GM10266 (cell line): ENCODE results near the gene LYPD6B.

ENCODE experiments used
- DNase-seq: peaks from one replicate; pipeline ENCODE4 v3.0.0; 2012; ENCODE audit errors: extremely low spot score
- CTCF ChIP-seq: IDR thresholded peaks from 2 replicates; pipeline ENCODE4 v1.5.1; 2012; ENCODE audit warnings: mild to moderate bottlenecking, low read depth; ENCODE audit not compliant: control insufficient read depth, insufficient read depth; ENCODE audit errors: missing control alignments

Gene LYPD6B

DNA sequence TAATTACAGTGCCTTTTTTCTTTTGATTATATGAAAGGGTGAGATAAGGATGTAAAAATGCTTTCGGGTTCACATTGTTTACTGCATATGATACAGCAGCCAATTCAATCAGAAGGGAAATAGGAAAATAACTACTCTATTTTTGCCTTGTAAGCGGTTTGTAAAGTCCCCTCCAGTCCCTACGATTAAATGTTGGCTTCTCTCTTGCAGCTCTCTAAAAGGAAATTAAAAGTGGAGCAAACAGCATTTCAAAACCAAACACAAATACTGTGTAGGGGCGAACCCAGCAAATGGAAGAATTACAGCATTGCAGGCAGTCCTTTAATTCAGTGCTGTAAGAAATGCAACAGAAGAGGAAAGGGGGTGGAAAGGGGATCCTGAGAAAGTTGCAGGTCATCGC is 18.9 kb downstream of the LYPD6B start:
- DNase-seq: no peak
- TF ChIP-seq CTCF: no peak

DNA sequence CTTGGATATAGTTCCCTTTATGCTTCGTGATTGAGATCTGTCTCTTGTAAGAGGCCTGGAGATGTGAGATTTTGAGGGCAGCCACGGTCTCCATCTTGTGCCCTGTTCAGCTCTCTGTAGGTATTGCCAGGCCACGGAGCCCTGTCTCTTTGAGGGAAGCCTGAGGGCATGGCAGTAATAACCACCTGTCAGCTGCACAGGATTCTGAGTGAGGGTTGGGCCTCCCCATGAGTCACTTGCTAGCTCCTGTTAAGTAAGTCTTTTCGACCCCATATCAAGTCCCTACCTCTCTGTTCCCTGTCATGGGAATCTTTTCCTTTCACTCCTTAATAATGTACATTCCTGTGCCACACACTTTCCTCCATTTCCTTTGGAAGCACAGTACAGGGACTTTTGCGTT is 20.4 kb downstream of the LYPD6B start:
- DNase-seq: no peak
- no peak for TF ChIP-seq CTCF

- no peak for DNase-seq
- TF ChIP-seq CTCF: no peak
Observed at GRCh38 chr2:149059822-149060221, 21.3 kb downstream of the LYPD6B start.

DNA sequence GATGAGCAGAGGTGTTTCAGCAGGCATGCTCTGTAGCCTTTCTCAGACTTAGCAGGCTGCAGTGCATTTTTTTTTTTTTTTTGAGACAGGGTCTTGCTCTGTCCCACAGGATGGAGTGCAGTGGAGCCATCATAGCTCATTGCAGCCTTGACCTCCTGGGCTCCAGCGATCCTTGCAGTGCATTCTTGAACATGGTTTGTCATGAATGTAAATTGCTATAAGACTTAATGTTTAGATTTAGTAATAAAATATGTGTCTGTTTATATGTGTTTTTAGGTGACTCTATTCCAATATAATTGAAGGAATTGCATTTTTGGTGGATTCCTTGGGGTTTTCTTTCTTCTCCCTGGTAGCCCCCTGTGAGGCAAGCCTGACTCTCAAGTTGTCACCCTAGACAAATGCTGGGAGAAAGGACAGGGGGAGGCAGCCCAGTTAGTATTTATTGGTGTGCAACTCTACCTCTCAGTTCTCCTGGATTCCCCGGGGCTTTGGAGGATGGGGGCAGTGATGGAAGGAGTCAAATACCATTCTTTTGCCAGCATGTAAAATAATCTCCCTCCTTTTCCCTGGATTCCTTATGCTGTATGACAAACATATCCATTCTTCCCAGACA is 22.7 kb downstream of the LYPD6B start:
- no peak for TF ChIP-seq CTCF
- no peak for DNase-seq

GRCh38 chr2:149062531-149062930 is 24.0 kb downstream of the LYPD6B start:
- TF ChIP-seq CTCF: no peak
- no peak for DNase-seq

GRCh38 chr2:149063177-149063576 is 24.7 kb downstream of the LYPD6B start:
- TF ChIP-seq CTCF: no peak
- DNase-seq: no peak

- no peak for TF ChIP-seq CTCF
- DNase-seq: no peak
Observed at GRCh38 chr2:149064365-149064841, 25.9 kb downstream of the LYPD6B start.
